Testis (tissue), 2 donors: ENCODE data around the gene OR51B2.

Experiments used
- POLR2A ChIP-seq: fragments of 450-650 bp; IDR thresholded peaks from one replicate; pipeline ENCODE4 v1.6.1; 2017; ENCODE audit warnings: antibody characterized with exemption, mild to moderate bottlenecking, moderate library complexity
- TF ChIP-seq, protein P1 (sequence below), 3 experiments: fragments of 450-650 bp in 2 of 3; fragments of 200-600 bp in 1 of 3; sonication (generic) in 1 of 3; IDR thresholded peaks; one replicate each; pipeline ENCODE4 v1.5.1; 2016 to 2019; ENCODE audit warnings: antibody characterized with exemption in 3 of 3, mild to moderate bottlenecking in 2 of 3, moderate library complexity in 1 of 3

DNA sequence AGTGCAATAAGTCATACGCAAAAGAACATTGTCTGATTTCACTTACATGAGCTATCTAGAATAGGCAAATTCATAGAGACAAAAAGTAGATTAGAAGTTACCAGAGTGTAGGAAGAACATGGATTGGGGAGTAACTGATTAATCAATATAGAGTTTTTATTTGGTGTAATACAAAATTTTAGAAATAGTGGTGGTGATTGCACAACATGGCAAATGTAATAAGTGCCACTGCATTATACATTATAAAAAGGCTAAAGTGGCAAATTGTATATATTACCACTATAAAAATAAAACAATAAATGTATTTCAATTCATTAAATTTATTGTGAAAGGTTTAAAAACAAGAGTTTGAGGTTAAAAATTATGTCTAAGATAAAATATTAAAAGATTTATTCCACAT is 13.7 kb downstream of the OR51B2 start:
- TF ChIP-seq, protein P1, sequence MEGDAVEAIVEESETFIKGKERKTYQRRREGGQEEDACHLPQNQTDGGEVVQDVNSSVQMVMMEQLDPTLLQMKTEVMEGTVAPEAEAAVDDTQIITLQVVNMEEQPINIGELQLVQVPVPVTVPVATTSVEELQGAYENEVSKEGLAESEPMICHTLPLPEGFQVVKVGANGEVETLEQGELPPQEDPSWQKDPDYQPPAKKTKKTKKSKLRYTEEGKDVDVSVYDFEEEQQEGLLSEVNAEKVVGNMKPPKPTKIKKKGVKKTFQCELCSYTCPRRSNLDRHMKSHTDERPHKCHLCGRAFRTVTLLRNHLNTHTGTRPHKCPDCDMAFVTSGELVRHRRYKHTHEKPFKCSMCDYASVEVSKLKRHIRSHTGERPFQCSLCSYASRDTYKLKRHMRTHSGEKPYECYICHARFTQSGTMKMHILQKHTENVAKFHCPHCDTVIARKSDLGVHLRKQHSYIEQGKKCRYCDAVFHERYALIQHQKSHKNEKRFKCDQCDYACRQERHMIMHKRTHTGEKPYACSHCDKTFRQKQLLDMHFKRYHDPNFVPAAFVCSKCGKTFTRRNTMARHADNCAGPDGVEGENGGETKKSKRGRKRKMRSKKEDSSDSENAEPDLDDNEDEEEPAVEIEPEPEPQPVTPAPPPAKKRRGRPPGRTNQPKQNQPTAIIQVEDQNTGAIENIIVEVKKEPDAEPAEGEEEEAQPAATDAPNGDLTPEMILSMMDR (IDR thresholded peaks at IDR 0.05), result no peak
- no peak for TF ChIP-seq POLR2A
